Osteocyte (in vitro differentiated cells): ENCODE data around the gene NACC2. TPM values are rescaled to one million over a fixed set of nuclear protein-coding genes. Genes with fewer than 3 reads are reported as not detected.

Experiments
- DNase-seq: peaks from one replicate; pipeline ENCODE4 v3.0.0; 2021; ENCODE audit warnings: mixed read lengths; ENCODE audit not compliant: unreplicated experiment; ENCODE audit errors: extremely low spot score
- H3K27ac Mint-ChIP-seq: one replicate; pipeline ENCODE4 v1.8.0; 2021; ENCODE audit warnings: mild to moderate bottlenecking, mixed read lengths; ENCODE audit not compliant: unreplicated experiment
- H3K27me3 Mint-ChIP-seq: one replicate; pipeline ENCODE4 v1.8.0; 2021; ENCODE audit warnings: mixed read lengths; ENCODE audit not compliant: unreplicated experiment
- H3K36me3 Mint-ChIP-seq: one replicate; pipeline ENCODE4 v1.8.0; 2021; ENCODE audit warnings: mixed read lengths; ENCODE audit not compliant: unreplicated experiment
- H3K4me1 Mint-ChIP-seq: one replicate; pipeline ENCODE4 v1.8.0; 2021; ENCODE audit warnings: mixed read lengths; ENCODE audit not compliant: unreplicated experiment
- H3K4me3 Mint-ChIP-seq: one replicate; pipeline ENCODE4 v1.8.0; 2021; ENCODE audit warnings: mild to moderate bottlenecking, moderate library complexity, mixed read lengths; ENCODE audit not compliant: unreplicated experiment
- H3K9me3 Mint-ChIP-seq: one replicate; pipeline ENCODE4 v1.8.0; 2021; ENCODE audit warnings: mixed read lengths; ENCODE audit not compliant: unreplicated experiment
- CTCF ChIP-seq: fragments of 200-600 bp; sonication (generic); IDR thresholded peaks from 2 replicates; pipeline ENCODE4 v1.5.0; 2021; ENCODE audit warnings: antibody characterized with exemption, mild to moderate bottlenecking, moderate library complexity
- total RNA-seq: library from RNA; stranded (reverse); gene quantifications from 2 replicates; pipeline ENCODE4 v1.2.1, GENCODE V29; 2021

NACC2 gene
- total RNA-seq, 1 donor from 2014 or later = 40.1 TPM

DNA sequence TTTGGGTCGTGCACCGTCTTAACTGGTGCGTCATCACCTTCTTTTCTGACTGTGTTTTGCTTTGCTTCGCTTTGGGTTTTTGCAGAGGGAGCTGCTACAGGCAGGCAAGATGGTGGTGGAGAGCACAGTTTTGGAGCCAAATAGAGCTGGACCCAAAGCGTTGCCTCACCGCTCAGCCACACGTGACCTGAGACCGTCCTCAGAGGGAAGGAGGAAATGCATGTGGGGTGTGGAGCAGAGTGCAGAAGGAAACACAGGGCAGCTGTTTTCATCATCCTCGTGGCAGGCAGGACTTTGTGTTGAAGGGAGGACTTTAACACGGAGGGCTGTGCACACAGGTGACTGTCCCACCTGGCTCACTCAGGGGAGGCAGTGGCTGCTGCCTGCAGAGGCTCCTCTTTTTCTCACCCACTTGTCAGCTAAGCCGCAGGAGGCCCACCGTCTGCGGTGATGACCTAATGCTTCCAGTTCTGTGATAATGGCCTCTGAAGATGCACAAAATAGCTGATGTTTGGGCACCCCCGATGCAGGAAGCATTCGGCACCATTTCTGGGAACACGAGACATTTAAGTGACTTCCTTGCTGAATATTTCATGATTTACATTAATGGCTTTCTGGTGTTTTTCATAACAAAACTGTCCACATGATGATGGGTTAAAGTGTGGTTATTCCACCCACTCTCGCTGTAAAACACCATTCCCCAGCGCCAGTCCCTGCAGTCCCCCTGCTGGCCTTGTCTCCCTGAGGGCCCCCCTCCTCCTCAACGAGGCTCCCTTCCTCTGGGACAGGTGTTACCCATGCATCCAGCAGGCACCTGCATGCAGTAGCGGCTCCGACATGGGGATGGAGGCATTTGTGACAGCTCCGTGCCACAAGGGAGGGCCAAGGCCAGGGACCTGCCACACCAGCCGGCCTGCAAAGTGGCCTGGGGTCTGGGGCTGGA lies 121.5 kb downstream of the NACC2 start:
- peaks cover 1% of the 10 kb centered on the region for H3K4me1 Mint-ChIP-seq
- H3K36me3 Mint-ChIP-seq = no peaks in the 10 kb centered on the region
- H3K27ac Mint-ChIP-seq = no peak overlapping the region
- H3K9me3 Mint-ChIP-seq = no peaks in the 10 kb centered on the region
- peaks cover 13% of the 10 kb centered on the region for H3K27me3 Mint-ChIP-seq
- no peak overlapping the region for H3K4me3 Mint-ChIP-seq
- no peak for TF ChIP-seq CTCF
- no peak for DNase-seq

GRCh38 chr9:135971892-135972291 lies 123.2 kb downstream of the NACC2 start:
- H3K27me3 Mint-ChIP-seq = peaks cover 15% of the 10 kb centered on the region
- H3K9me3 Mint-ChIP-seq = no peaks in the 10 kb centered on the region
- DNase-seq = no peak
- H3K36me3 Mint-ChIP-seq = no peaks in the 10 kb centered on the region
- TF ChIP-seq CTCF = no peak
- no peak overlapping the region for H3K4me3 Mint-ChIP-seq
- peaks cover 9% of the 10 kb centered on the region for H3K4me1 Mint-ChIP-seq
- H3K27ac Mint-ChIP-seq = no peak overlapping the region

DNA sequence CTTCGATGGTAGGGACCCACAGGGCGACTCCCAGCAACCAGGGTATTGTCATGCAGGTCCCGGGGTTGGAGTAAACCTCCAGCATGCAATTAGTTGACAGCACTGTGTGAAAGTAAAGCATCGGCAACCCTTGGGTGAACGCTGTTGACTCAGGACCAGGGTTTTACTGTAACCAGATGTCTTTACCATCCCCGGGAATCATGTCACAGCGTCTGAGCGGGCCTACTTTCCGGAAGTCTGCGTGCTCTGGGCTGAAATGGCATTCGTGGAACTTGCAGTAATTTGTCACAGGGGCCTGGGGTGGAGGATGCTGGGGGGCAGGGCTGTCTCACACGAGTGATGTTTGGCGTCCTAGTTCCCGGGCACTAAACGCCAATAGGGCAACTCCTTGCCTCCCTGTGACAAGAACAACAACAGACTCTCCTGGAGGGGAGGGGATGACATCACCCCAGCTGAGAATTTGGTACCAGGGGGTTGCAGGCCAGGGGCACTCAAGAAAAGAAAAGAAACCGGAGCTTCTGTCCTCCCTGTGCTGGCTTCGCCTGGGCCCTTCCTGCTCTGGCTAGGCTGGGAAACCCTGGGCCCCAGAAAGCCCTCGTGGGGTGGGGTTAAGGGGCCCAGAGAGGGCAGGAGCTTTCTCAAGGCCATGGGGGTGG lies 123.8 kb downstream of the NACC2 start:
- H3K4me1 Mint-ChIP-seq = peaks cover 9% of the 10 kb centered on the region
- TF ChIP-seq CTCF = no peak
- no peak overlapping the region for H3K27ac Mint-ChIP-seq
- no peaks in the 10 kb centered on the region for H3K36me3 Mint-ChIP-seq
- no peak for DNase-seq
- no peak overlapping the region for H3K4me3 Mint-ChIP-seq
- H3K27me3 Mint-ChIP-seq = peaks cover 15% of the 10 kb centered on the region
- no peaks in the 10 kb centered on the region for H3K9me3 Mint-ChIP-seq

DNA sequence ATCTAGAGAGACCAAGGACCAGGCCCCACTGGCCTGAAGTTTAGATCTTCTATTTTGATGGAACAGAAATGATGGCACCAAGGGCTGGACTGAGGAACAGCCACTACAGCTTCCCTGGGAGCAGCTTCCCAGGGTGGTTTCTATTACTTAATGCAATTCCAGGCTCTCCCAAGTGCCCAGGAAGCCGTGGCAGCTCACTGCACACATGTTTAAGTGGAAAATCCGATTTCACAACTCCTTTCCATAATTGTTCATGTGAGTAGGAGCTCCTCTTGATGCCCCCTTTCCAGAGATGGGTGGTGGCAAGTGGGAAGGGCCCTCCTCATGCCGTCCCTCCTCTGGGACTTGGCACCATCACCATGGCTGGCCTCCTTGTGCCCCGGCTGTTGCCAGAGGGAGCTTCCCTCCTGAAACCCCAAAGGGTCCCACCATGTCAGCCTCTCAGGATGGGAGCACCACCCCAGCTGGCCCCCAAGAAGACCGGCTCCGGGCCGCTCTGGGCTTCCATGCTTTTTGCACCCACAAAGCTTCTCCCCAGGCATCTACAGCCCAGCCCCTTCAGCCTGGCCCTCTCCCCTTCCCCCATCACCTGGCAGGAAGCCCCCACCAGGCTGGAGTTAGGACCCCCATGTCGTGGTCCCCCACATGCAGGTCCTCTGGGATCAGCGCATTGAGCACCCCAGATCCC lies 124.8 kb downstream of the NACC2 start:
- peaks cover 9% of the 10 kb centered on the region for H3K4me1 Mint-ChIP-seq
- H3K36me3 Mint-ChIP-seq = no peaks in the 10 kb centered on the region
- H3K27ac Mint-ChIP-seq = no peak overlapping the region
- peaks cover 15% of the 10 kb centered on the region for H3K27me3 Mint-ChIP-seq
- H3K4me3 Mint-ChIP-seq = no peak overlapping the region
- H3K9me3 Mint-ChIP-seq = no peaks in the 10 kb centered on the region
- no peak for TF ChIP-seq CTCF
- no peak for DNase-seq
